GM12875 (cell line): ENCODE results near the gene CELA2B.

Source experiments
- H3K4me3 ChIP-seq: one replicate; pipeline ENCODE4 v1.5.1; 2011; ENCODE audit warnings: low read depth, low read length, control low read depth
- CTCF ChIP-seq: IDR thresholded peaks from 2 replicates; pipeline ENCODE4 v1.5.1; 2011; ENCODE audit warnings: low read depth, mild to moderate bottlenecking, control low read depth, inconsistent platforms, low read length, moderate library complexity, borderline replicate concordance; ENCODE audit not compliant: insufficient read depth

Gene CELA2B

GRCh38 chr1:15446212-15446611 is 29.7 kb upstream of the CELA2B start:
- TF ChIP-seq CTCF, result no peak
- H3K4me3 ChIP-seq, result no peak overlapping the region

GRCh38 chr1:15448877-15449462 is 26.9 kb upstream of the CELA2B start:
- TF ChIP-seq CTCF, result no peak
- H3K4me3 ChIP-seq, result no peak overlapping the region

GRCh38 chr1:15449567-15449966 is 26.3 kb upstream of the CELA2B start:
- TF ChIP-seq CTCF, result no peak
- H3K4me3 ChIP-seq, result no peak overlapping the region

- no peak for TF ChIP-seq CTCF
- H3K4me3 ChIP-seq, result no peak overlapping the region
Observed at GRCh38 chr1:15451014-15451722, 24.7 kb upstream of the CELA2B start.

- TF ChIP-seq CTCF, result no peak
- H3K4me3 ChIP-seq, result no peak overlapping the region
Observed at GRCh38 chr1:15452216-15452615, 23.7 kb upstream of the CELA2B start.

GRCh38 chr1:15452866-15453571 is 22.9 kb upstream of the CELA2B start:
- TF ChIP-seq CTCF, result no peak
- no peak overlapping the region for H3K4me3 ChIP-seq

- no peak overlapping the region for H3K4me3 ChIP-seq
- no peak for TF ChIP-seq CTCF
Observed at GRCh38 chr1:15453734-15454133, 22.2 kb upstream of the CELA2B start.
